HG02943 (cell line): ENCODE results near the gene FAM3D.

ENCODE experiments used
- ATAC-seq: cut with Tn5 transposase; IDR thresholded peaks from one replicate; pipeline ENCODE4 v1.9.1; 2021; ENCODE audit warnings: mild to moderate bottlenecking, low read depth, moderate library complexity; ENCODE audit not compliant: unreplicated experiment

The FAM3D gene

GRCh38 chr3:58630076-58630709 lies 36.4 kb downstream of the FAM3D start:
- no peak for ATAC-seq

DNA sequence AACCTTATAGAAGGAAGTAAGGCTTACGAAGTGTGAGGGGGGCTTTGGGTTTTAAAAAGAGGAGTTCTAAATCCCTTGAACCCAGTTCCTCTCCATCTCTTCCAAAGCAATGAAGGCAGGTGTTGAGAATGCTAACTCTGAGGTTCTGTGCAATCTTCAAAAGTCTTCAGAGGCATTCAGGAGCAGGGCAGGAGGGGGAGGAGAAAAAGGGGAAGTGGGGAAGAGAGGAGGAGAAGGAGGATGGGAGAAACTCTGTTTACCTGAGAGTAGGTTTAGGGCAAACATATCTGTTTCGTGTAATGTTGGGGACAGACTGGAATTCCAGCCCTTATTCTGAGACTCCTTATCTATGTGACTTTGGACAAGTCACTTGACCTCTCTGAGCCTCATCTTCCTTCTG lies 36.9 kb downstream of the FAM3D start:
- ATAC-seq, result no peak

GRCh38 chr3:58628823-58629562 lies 37.6 kb downstream of the FAM3D start:
- ATAC-seq, result no peak

GRCh38 chr3:58627941-58628340 lies 38.6 kb downstream of the FAM3D start:
- no peak for ATAC-seq

DNA sequence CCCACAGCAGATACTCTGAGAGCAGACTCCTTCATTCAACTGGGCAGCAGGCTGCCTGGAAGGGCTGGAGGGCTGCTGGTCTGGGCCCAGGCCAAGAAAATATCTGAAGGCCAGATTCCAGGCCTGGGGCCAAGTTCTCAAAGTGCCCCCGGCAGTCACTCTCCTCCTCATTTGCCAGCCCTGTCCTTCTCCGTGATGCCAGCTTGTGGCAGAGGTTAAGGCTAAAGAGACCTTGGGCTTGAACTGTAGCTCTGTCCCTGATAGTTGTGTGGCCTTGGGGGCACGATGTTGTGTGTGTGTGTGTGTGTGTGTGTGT lies 39.0 kb downstream of the FAM3D start:
- no peak for ATAC-seq

- ATAC-seq, result no peak
Observed at GRCh38 chr3:58626841-58627569, 39.6 kb downstream of the FAM3D start.

GRCh38 chr3:58625196-58625824 lies 41.3 kb downstream of the FAM3D start:
- ATAC-seq, result no peak

GRCh38 chr3:58624550-58624949 lies 42.0 kb downstream of the FAM3D start:
- no peak for ATAC-seq

- no peak for ATAC-seq
Observed at GRCh38 chr3:58623961-58624360, 42.6 kb downstream of the FAM3D start.

- ATAC-seq, result no peak
Observed at GRCh38 chr3:58623478-58623877, 43.1 kb downstream of the FAM3D start.

GRCh38 chr3:58622892-58623291 lies 43.7 kb downstream of the FAM3D start:
- ATAC-seq, result no peak

- no peak for ATAC-seq
Observed at GRCh38 chr3:58622436-58622835, 44.1 kb downstream of the FAM3D start.

- ATAC-seq, result no peak
Observed at GRCh38 chr3:58621086-58621830, 45.3 kb downstream of the FAM3D start.

GRCh38 chr3:58620421-58620820 lies 46.2 kb downstream of the FAM3D start:
- no peak for ATAC-seq

DNA sequence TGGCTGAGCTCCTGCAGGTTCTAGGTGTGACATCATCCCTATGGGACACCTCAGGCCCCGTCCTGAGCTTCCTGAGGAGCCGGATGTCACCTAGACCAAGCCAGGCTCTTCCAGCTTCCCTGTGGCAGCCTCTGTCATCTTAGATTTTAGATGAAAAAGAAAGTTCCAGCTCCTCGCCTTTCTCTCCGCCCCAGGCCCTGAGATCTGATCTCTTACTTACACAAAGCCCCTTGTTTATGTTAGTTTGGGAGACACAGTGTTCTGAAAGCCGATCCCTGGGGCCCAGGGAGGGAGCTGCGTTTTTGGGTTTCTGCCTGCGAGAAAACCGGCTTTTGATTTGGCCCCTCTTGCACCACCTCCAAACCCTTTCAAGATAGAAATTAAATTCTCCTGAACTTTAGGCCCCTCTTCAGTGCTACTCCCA lies 49.2 kb downstream of the FAM3D start:
- no peak for ATAC-seq

- ATAC-seq, result no peak
Observed at GRCh38 chr3:58613236-58614132, 53.1 kb downstream of the FAM3D start.

DNA sequence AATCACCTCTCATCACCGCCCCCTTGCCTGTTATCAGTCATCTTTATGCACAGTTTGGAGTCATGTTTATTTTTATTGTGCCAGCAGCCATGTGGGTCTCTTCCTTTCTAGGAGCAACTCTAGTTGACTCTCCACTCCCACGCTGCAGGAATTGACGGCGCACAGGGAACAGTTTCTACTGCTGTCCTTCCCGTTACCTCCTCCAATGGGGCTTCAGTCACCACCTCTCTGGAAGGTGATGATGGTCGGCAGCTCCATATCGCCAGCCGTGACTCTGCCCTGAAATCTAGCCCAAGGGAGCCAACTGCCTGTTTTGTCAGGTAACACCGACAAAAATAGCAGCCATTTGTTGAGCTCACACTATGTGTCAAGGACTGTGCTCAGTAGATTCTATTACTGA lies 53.7 kb downstream of the FAM3D start:
- no peak for ATAC-seq

- no peak for ATAC-seq
Observed at GRCh38 chr3:58609990-58610389, 56.6 kb downstream of the FAM3D start.

GRCh38 chr3:58608648-58609047 lies 57.9 kb downstream of the FAM3D start:
- no peak for ATAC-seq

DNA sequence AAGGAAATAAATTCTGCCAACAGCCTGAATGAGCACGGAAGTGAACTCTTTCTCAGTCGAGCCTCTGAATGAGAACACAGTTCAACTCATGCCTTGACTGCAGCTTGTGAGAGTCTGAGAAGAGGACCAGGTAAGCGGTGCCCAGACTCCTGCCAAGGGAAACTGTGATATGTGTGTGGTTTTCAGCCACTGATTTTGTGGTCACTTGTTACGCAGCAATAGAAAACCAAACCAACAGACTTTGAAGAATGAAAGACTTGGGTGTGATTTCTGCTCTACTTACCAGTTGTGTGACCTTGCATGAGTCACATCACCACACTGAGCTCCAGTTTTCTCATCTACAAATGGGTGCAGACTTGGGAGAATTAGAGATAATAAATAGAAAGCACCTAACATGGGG lies 58.8 kb downstream of the FAM3D start:
- ATAC-seq, result no peak
